H9 (cell line): ENCODE measurements around the gene RAPSN. TPM values are rescaled to one million over a fixed set of nuclear protein-coding genes. Genes with fewer than 3 reads are reported as not detected.
"Not testable (repeated sequence)": the region's sequence is repeated elsewhere in the genome, so short reads cannot be mapped to it uniquely, and the experiment has no call there.

Experiments
- DNase-seq: peaks from one replicate; pipeline ENCODE4 v3.0.0-alpha.2; 2017
- H2AFZ ChIP-seq: one replicate; pipeline ENCODE4 v1.6.1; 2013; ENCODE audit warnings: mild to moderate bottlenecking, low read length, control low read depth, moderate library complexity
- H2AK5ac ChIP-seq: 2 replicates; pipeline ENCODE4 v1.6.1; 2013; ENCODE audit warnings: low read length, control low read depth, mixed read lengths; ENCODE audit not compliant: insufficient read length
- H2BK120ac ChIP-seq: one replicate; pipeline ENCODE4 v1.6.1; 2013; ENCODE audit warnings: low read depth, mild to moderate bottlenecking, low read length, control low read depth, inconsistent platforms; ENCODE audit not compliant: poor library complexity, severe bottlenecking
- H2BK12ac ChIP-seq: 2 replicates; pipeline ENCODE4 v1.6.1; 2013; ENCODE audit warnings: low read length, control low read depth, mixed read lengths, low read depth; ENCODE audit not compliant: insufficient read length
- H2BK15ac ChIP-seq: 2 replicates; pipeline ENCODE4 v1.6.1; 2013; ENCODE audit warnings: low read depth, low read length, control low read depth
- H2BK20ac ChIP-seq: one replicate; pipeline ENCODE4 v1.6.1; 2013; ENCODE audit warnings: low read depth, mild to moderate bottlenecking, low read length, control low read depth, inconsistent platforms; ENCODE audit not compliant: poor library complexity, severe bottlenecking
- H2BK5ac ChIP-seq: 2 replicates; pipeline ENCODE4 v1.6.1; 2013; ENCODE audit warnings: low read length, control low read depth, mixed read lengths; ENCODE audit not compliant: insufficient read length
- H3K14ac ChIP-seq: 2 replicates; pipeline ENCODE4 v1.6.1; 2013; ENCODE audit warnings: low read length, control low read depth; ENCODE audit not compliant: insufficient read depth
- H3K18ac ChIP-seq: 2 replicates; pipeline ENCODE4 v1.6.1; 2013; ENCODE audit warnings: low read depth, mild to moderate bottlenecking, mixed read lengths, low read length, control low read depth; ENCODE audit not compliant: insufficient read length
- H3K23ac ChIP-seq: 2 replicates; pipeline ENCODE4 v1.6.1; 2013; ENCODE audit warnings: low read length, control low read depth, mixed read lengths, low read depth; ENCODE audit not compliant: insufficient read length
- H3K23me2 ChIP-seq: 2 replicates; pipeline ENCODE4 v1.6.1; 2013; ENCODE audit warnings: low read depth, mild to moderate bottlenecking, mixed read lengths, low read length, control low read depth; ENCODE audit not compliant: insufficient read length, poor library complexity, severe bottlenecking
- H3K27ac ChIP-seq: 2 replicates; pipeline ENCODE4 v1.5.1; 2013; ENCODE audit warnings: low read length, control low read depth, mixed read lengths, low read depth; ENCODE audit not compliant: insufficient read length
- H3K27me3 ChIP-seq: 2 replicates; pipeline ENCODE4 v1.6.1; 2013; ENCODE audit warnings: low read length, control low read depth, inconsistent platforms; ENCODE audit not compliant: insufficient read depth
- H3K4ac ChIP-seq: 2 replicates; pipeline ENCODE4 v1.6.1; 2013; ENCODE audit warnings: low read depth, mild to moderate bottlenecking, control low read depth, inconsistent platforms, low read length, moderate library complexity
- H3K4me1 ChIP-seq: 2 replicates; pipeline ENCODE4 v1.6.1; 2013; ENCODE audit warnings: low read length, control low read depth, inconsistent platforms; ENCODE audit not compliant: insufficient read depth
- H3K4me2 ChIP-seq: 2 replicates; pipeline ENCODE4 v1.6.1; 2013; ENCODE audit warnings: low read length, control low read depth, mixed read lengths; ENCODE audit not compliant: insufficient read length, insufficient read depth
- H3K56ac ChIP-seq: 2 replicates; pipeline ENCODE4 v1.6.1; 2013; ENCODE audit warnings: low read depth, mild to moderate bottlenecking, mixed read lengths, low read length, control low read depth; ENCODE audit not compliant: insufficient read length
- H3K79me1 ChIP-seq: 2 replicates; pipeline ENCODE4 v1.6.1; 2013; ENCODE audit warnings: low read depth, mild to moderate bottlenecking, moderate library complexity, low read length, control low read depth, inconsistent platforms; ENCODE audit not compliant: insufficient read depth, poor library complexity, severe bottlenecking
- H3K79me2 ChIP-seq: 2 replicates; pipeline ENCODE4 v1.6.1; 2013; ENCODE audit warnings: low read length, control low read depth, inconsistent platforms; ENCODE audit not compliant: insufficient read depth
- H3K9ac ChIP-seq: 2 replicates; pipeline ENCODE4 v1.6.1; 2013; ENCODE audit warnings: low read length, control low read depth, mixed read lengths; ENCODE audit not compliant: insufficient read length; ENCODE audit errors: extremely low read depth
- H3K9me3 ChIP-seq: one replicate; pipeline ENCODE4 v1.6.1; 2013; ENCODE audit warnings: low read depth, low read length, inconsistent platforms; ENCODE audit not compliant: control insufficient read depth
- H3T11ph ChIP-seq: one replicate; pipeline ENCODE4 v1.6.1; 2013; ENCODE audit warnings: mild to moderate bottlenecking, low read length, control low read depth, inconsistent platforms
- H4K20me1 ChIP-seq: one replicate; pipeline ENCODE4 v1.6.1; 2013; ENCODE audit not compliant: control insufficient read depth, insufficient read length, insufficient read depth
- H4K5ac ChIP-seq: 2 replicates; pipeline ENCODE4 v1.6.1; 2013; ENCODE audit warnings: low read depth, mild to moderate bottlenecking, mixed read lengths, low read length, control low read depth; ENCODE audit not compliant: insufficient read length
- H4K8ac ChIP-seq: replicated peaks from 2 replicates; pipeline ENCODE4 v1.6.1; 2013; ENCODE audit warnings: low read length, control low read depth, mixed read lengths, low read depth; ENCODE audit not compliant: insufficient read length
- H4K91ac ChIP-seq: 2 replicates; pipeline ENCODE4 v1.6.1; 2013; ENCODE audit warnings: low read depth, mild to moderate bottlenecking, moderate library complexity, mixed read lengths, low read length, control low read depth; ENCODE audit not compliant: insufficient read length
- H3K27ac Mint-ChIP-seq, 3 experiments: 2 replicates in 2 of 3; 3 replicates in 1 of 3; pipeline ENCODE4 v1.8.0; 2020 to 2021; ENCODE audit warnings: mixed read lengths in 3 of 3, mild to moderate bottlenecking in 1 of 3, moderate library complexity in 1 of 3
- H3K27me3 Mint-ChIP-seq: 2 replicates; pipeline ENCODE4 v1.8.0; 2021; ENCODE audit warnings: low read depth, mild to moderate bottlenecking, moderate library complexity, mixed read lengths
- H3K36me3 Mint-ChIP-seq, 3 experiments: 2 replicates in 2 of 3; 3 replicates in 1 of 3; pipeline ENCODE4 v1.8.0; 2020 to 2021; ENCODE audit warnings: low read depth in 3 of 3, mixed read lengths in 3 of 3; ENCODE audit not compliant: insufficient read depth in 1 of 3
- H3K4me1 Mint-ChIP-seq, 2 experiments: 2 replicates each; pipeline ENCODE4 v1.8.0; 2020; ENCODE audit warnings: mixed read lengths in 2 of 2
- H3K4me3 Mint-ChIP-seq, 2 experiments: 2 replicates in 1 of 2; 3 replicates in 1 of 2; pipeline ENCODE4 v1.8.0; 2020 to 2021; ENCODE audit warnings: mild to moderate bottlenecking in 2 of 2, mixed read lengths in 2 of 2, moderate library complexity in 1 of 2
- H3K9me3 Mint-ChIP-seq, 2 experiments: 2 replicates in 1 of 2; 3 replicates in 1 of 2; pipeline ENCODE4 v1.8.0; 2020; ENCODE audit warnings: mild to moderate bottlenecking in 2 of 2, mixed read lengths in 2 of 2, moderate library complexity in 1 of 2
- CTCF ChIP-seq: fragments of 200-600 bp; sonication (generic); conservative IDR thresholded peaks from 3 replicates; pipeline ENCODE4 v1.8.0; 2021; ENCODE audit warnings: antibody characterized with exemption, mild to moderate bottlenecking
- WGBS: extraction: QIAGEN DNeasy Blood & Tissue Kit; methylation state at CpG from one replicate; pipeline ENCODE4 v1.1.7; 2013; ENCODE audit warnings: missing lambda C conversion rate, low lambda C conversion rate, mixed read lengths; ENCODE audit not compliant: insufficient read length; ENCODE audit errors: extremely low coverage; 5-methylcytosine and 5-hydroxymethylcytosine counted together
- total RNA-seq: library from RNA; stranded (reverse); gene quantifications from 2 replicates; pipeline ENCODE4 v1.2.1, GENCODE V29; 2021

The RAPSN gene
- total RNA-seq, 1 experiment from 2014 or later, result 0.48 TPM

- peak overlapping the region in 1 of 3 experiments; percentile 61; a peak in 2 of 7 replicates for H3K27ac Mint-ChIP-seq
- H2BK15ac ChIP-seq, H3K4ac ChIP-seq, H3T11ph ChIP-seq, H2BK12ac ChIP-seq, H2BK5ac ChIP-seq, H3K14ac ChIP-seq, H3K23me2 ChIP-seq, H3K79me2 ChIP-seq, H3K4me1 Mint-ChIP-seq, H3K27me3 ChIP-seq, H2AFZ ChIP-seq, H3K79me1 ChIP-seq, H3K9ac ChIP-seq, H3K27me3 Mint-ChIP-seq, H3K4me1 ChIP-seq, H4K8ac ChIP-seq, H3K23ac ChIP-seq, H2AK5ac ChIP-seq, H3K9me3 Mint-ChIP-seq, H3K56ac ChIP-seq, H4K91ac ChIP-seq, H4K20me1 ChIP-seq, H3K9me3 ChIP-seq, H3K36me3 Mint-ChIP-seq, H3K4me2 ChIP-seq, H2BK120ac ChIP-seq, H3K18ac ChIP-seq, H3K27ac ChIP-seq, H2BK20ac ChIP-seq: not testable (repeated sequence)
- WGBS, result no CpG with 5 or more reads among the region's 8 CpGs
- H3K4me3 Mint-ChIP-seq, result peak overlapping the region in 1 of 2 experiments; percentile 7; a peak in 1 of 5 replicates
- H4K5ac ChIP-seq, result peak overlapping the region; percentile 17
- TF ChIP-seq CTCF, result peak; percentile 84
- DNase-seq, result peak; percentile 82
Measured at GRCh38 chr11:47454258-47454671, 5.3 kb upstream of the RAPSN start.
